Coronary artery (tissue), 2 donors: ENCODE data around the gene ZNF22.

Source experiments
- DNase-seq: peaks from one replicate; pipeline ENCODE4 v3.0.0-alpha.2; 2017; ENCODE audit warnings: low spot score
- H3K27ac ChIP-seq, 2 donors: fragments of 200-600 bp; sonication (generic); one replicate each; pipeline ENCODE4 v1.5.1; 2016 to 2019
- H3K4me3 ChIP-seq: fragments of 200-600 bp; sonication (generic); 2 replicates; pipeline ENCODE4 v1.5.1; 2016; ENCODE audit warnings: mild to moderate bottlenecking, moderate library complexity
- CTCF ChIP-seq: fragments of 200-600 bp; sonication (generic); IDR thresholded peaks from one replicate; pipeline ENCODE4 v1.5.1; 2019; ENCODE audit warnings: antibody characterized with exemption

The ZNF22 gene

GRCh38 chr10:44969854-44970253 is 30.9 kb upstream of the ZNF22 start:
- peak overlapping the region in 1 of 2 donors; percentile 84 for H3K27ac ChIP-seq
- DNase-seq: no peak
- no peak overlapping the region for H3K4me3 ChIP-seq
- no peak for TF ChIP-seq CTCF

- H3K27ac ChIP-seq: peak overlapping the region in 1 of 2 donors; percentile 15
- H3K4me3 ChIP-seq: no peak overlapping the region
- no peak for TF ChIP-seq CTCF
- no peak for DNase-seq
Measured at GRCh38 chr10:44970812-44971395, 29.8 kb upstream of the ZNF22 start.

- no peak overlapping the region for H3K4me3 ChIP-seq
- TF ChIP-seq CTCF: no peak
- DNase-seq: no peak
- H3K27ac ChIP-seq: peak overlapping the region in 1 of 2 donors; percentile 15
Measured at GRCh38 chr10:44971434-44971833, 29.3 kb upstream of the ZNF22 start.

GRCh38 chr10:44971935-44972757 is 28.6 kb upstream of the ZNF22 start:
- TF ChIP-seq CTCF: no peak
- H3K27ac ChIP-seq: peak overlapping the region in 1 of 2 donors; percentile 97
- no peak overlapping the region for H3K4me3 ChIP-seq
- DNase-seq: no peak

- TF ChIP-seq CTCF: no peak
- DNase-seq: no peak
- Histone ChIP-seq H3K27ac (peak overlapping the region; percentile 95 to 97), H3K4me3 (no peak overlapping the region)
Measured at GRCh38 chr10:44972874-44973306, 27.8 kb upstream of the ZNF22 start.

- Histone ChIP-seq H3K4me3 (peak overlapping the region; percentile 83), H3K27ac (peak overlapping the region; percentile 95 to 97)
- DNase-seq: no peak
- no peak for TF ChIP-seq CTCF
Measured at GRCh38 chr10:44973323-44974081, 27.2 kb upstream of the ZNF22 start.
